IMR-90 (cell line): Measurements from ENCODE around the gene NCAM1. TPM values are rescaled to one million over a fixed set of nuclear protein-coding genes. Genes with fewer than 3 reads are reported as not detected.

Source experiments
- ATAC-seq: fragments of 200-7000 bp; cut with Tn5 transposase; 2 replicates; pipeline ENCODE4 v1.9.1; 2020; ENCODE audit warnings: low read depth, mild to moderate bottlenecking, moderate library complexity
- BruUV-seq: library from RNA; stranded (reverse); fragments of 400-500 nt; replicated peaks from 2 replicates; lab custom pipeline; 2021; lab: Mats Ljungman, UMichigan
- CTCF ChIA-PET: fragments of 300-600 bp; formaldehyde crosslinking; extraction: SDS; loops from one replicate; lab custom pipeline; 2021; ENCODE audit warnings: antibody characterized with exemption; lab: Yijun Ruan, JAX
- POLR2A ChIA-PET: fragments of 300-600 bp; sonication (Branson Sonifier 250); formaldehyde crosslinking; loops from one replicate; lab custom pipeline; 2022; ENCODE audit warnings: antibody characterized with exemption; ENCODE audit not compliant: unreplicated experiment; lab: Charles Lee
- DNase-seq: peaks from one replicate; pipeline ENCODE4 v3.0.0; 2013
- H2AFZ ChIP-seq: replicated peaks from 2 replicates; pipeline ENCODE3; 2013; ENCODE audit warnings: low read length, mild to moderate bottlenecking; ENCODE audit not compliant: poor library complexity
- H2AK5ac ChIP-seq: 2 replicates; pipeline ENCODE4 v1.6.1; 2013; ENCODE audit warnings: low read depth, low read length, inconsistent platforms
- H2AK9ac ChIP-seq: replicated peaks from 2 replicates; pipeline ENCODE3; 2013; ENCODE audit warnings: mild to moderate bottlenecking, low read depth, low read length, moderate library complexity; ENCODE audit not compliant: poor library complexity
- H2BK120ac ChIP-seq: 2 replicates; pipeline ENCODE4 v1.6.1; 2013; ENCODE audit warnings: low read depth, low read length, inconsistent platforms
- H2BK15ac ChIP-seq: 3 replicates; pipeline ENCODE4 v1.6.1; 2013; ENCODE audit warnings: low read depth, low read length, inconsistent platforms
- H2BK20ac ChIP-seq: 2 replicates; pipeline ENCODE4 v1.6.1; 2013; ENCODE audit warnings: low read depth, mild to moderate bottlenecking, inconsistent platforms, low read length, moderate library complexity
- H2BK5ac ChIP-seq: 2 replicates; pipeline ENCODE4 v1.6.1; 2013; ENCODE audit warnings: mild to moderate bottlenecking, low read depth, low read length, inconsistent platforms; ENCODE audit not compliant: poor library complexity, severe bottlenecking
- H3K14ac ChIP-seq: replicated peaks from 2 replicates; pipeline ENCODE4 v1.6.1; 2013; ENCODE audit warnings: low read depth, low read length, inconsistent platforms
- H3K18ac ChIP-seq: 2 replicates; pipeline ENCODE4 v1.6.1; 2013; ENCODE audit warnings: low read depth, low read length, control low read depth
- H3K23ac ChIP-seq: 2 replicates; pipeline ENCODE4 v1.6.1; 2013; ENCODE audit warnings: low read depth, low read length, inconsistent platforms
- H3K27ac ChIP-seq: 2 replicates; pipeline ENCODE4 v1.5.1; 2013; ENCODE audit warnings: mild to moderate bottlenecking, control low read depth, low read length; ENCODE audit not compliant: insufficient read depth
- H3K27me3 ChIP-seq: 2 replicates; pipeline ENCODE4 v1.6.1; 2013; ENCODE audit warnings: low read length; ENCODE audit not compliant: control insufficient read depth, insufficient read depth
- H3K36me3 ChIP-seq: 2 replicates; pipeline ENCODE4 v1.6.1; 2013; ENCODE audit warnings: low read length, mixed read lengths; ENCODE audit not compliant: control insufficient read depth, insufficient read depth
- H3K4ac ChIP-seq: 2 replicates; pipeline ENCODE4 v1.6.1; 2013; ENCODE audit warnings: low read depth, low read length, inconsistent platforms
- H3K4me1 ChIP-seq: 2 replicates; pipeline ENCODE4 v1.6.1; 2013; ENCODE audit warnings: low read length, mixed read lengths; ENCODE audit not compliant: control insufficient read depth, insufficient read depth
- H3K4me2 ChIP-seq: 2 replicates; pipeline ENCODE4 v1.6.1; 2013; ENCODE audit warnings: low read depth, mild to moderate bottlenecking, control low read depth, low read length, moderate library complexity
- H3K4me3 ChIP-seq: 2 replicates; pipeline ENCODE4 v1.5.1; 2013; ENCODE audit warnings: low read depth, mild to moderate bottlenecking, control low read depth, low read length, moderate library complexity; ENCODE audit not compliant: insufficient read depth
- H3K56ac ChIP-seq: 2 replicates; pipeline ENCODE4 v1.6.1; 2013; ENCODE audit warnings: low read length, inconsistent platforms; ENCODE audit not compliant: insufficient read depth; ENCODE audit errors: extremely low read depth
- H3K79me1 ChIP-seq, 2 experiments: 2 replicates each; pipeline ENCODE4 v1.6.1; 2013; ENCODE audit warnings: low read length in 2 of 2, inconsistent platforms in 1 of 2, low read depth in 1 of 2
- H3K9ac ChIP-seq: 2 replicates; pipeline ENCODE4 v1.6.1; 2013; ENCODE audit warnings: low read depth, low read length, control low read depth
- H3K9me1 ChIP-seq: 2 replicates; pipeline ENCODE4 v1.6.1; 2013; ENCODE audit warnings: low read length, inconsistent platforms; ENCODE audit not compliant: insufficient read depth
- H3K9me3 ChIP-seq: 2 replicates; pipeline ENCODE4 v1.6.1; 2013; ENCODE audit warnings: low read length; ENCODE audit not compliant: control insufficient read depth, insufficient read depth
- H4K20me1 ChIP-seq: 2 replicates; pipeline ENCODE4 v1.6.1; 2013; ENCODE audit warnings: low read length, inconsistent platforms; ENCODE audit not compliant: insufficient read depth
- H4K5ac ChIP-seq: 2 replicates; pipeline ENCODE4 v1.6.1; 2013; ENCODE audit warnings: mild to moderate bottlenecking, low read depth, low read length, control low read depth
- H4K8ac ChIP-seq, 2 experiments: 2 replicates each; pipeline ENCODE4 v1.6.1; 2013; ENCODE audit warnings: low read depth in 2 of 2, low read length in 2 of 2, control low read depth in 1 of 2, inconsistent platforms in 1 of 2
- H4K91ac ChIP-seq: 2 replicates; pipeline ENCODE4 v1.6.1; 2013; ENCODE audit warnings: low read depth, low read length, inconsistent platforms; ENCODE audit not compliant: insufficient read depth
- BHLHE40 ChIP-seq: fragments of 150-350 bp; IDR thresholded peaks from 2 replicates; pipeline ENCODE4 v1.6.1; 2016; ENCODE audit warnings: mild to moderate bottlenecking, low read depth, low read length
- MAFK ChIP-seq: IDR thresholded peaks from 2 replicates; pipeline ENCODE4 v1.6.1; 2012; ENCODE audit warnings: low read depth, low read length, improper control_type of control experiment
- NFE2L2 ChIP-seq: fragments of 150-350 bp; IDR thresholded peaks from 2 replicates; pipeline ENCODE4 v1.6.1; 2016; ENCODE audit warnings: low read depth, mild to moderate bottlenecking, low read length
- RCOR1 ChIP-seq: IDR thresholded peaks from 2 replicates; pipeline ENCODE4 v1.6.1; 2012; ENCODE audit warnings: mild to moderate bottlenecking, low read length, improper control_type of control experiment; ENCODE audit not compliant: insufficient replicate concordance
- WGBS, 2 experiments: methylation state at CpG; one replicate each; pipeline versions ENCODE4 v1.1.5 to v1.1.7; 2013; ENCODE audit warnings: missing lambda C conversion rate in 2 of 2; ENCODE audit not compliant: insufficient read length in 1 of 2; ENCODE audit errors: extremely low coverage in 2 of 2; 5-methylcytosine and 5-hydroxymethylcytosine counted together
- dilution Hi-C: fragments of 300-500 bp; cut with HindIII; formaldehyde crosslinking; loops from one replicate; pipeline ENCODE4 v1.14.3; 2018; ENCODE audit warnings: low sequenced_read_pairs; ENCODE audit not compliant: unreplicated experiment
- in situ Hi-C: fragments of 300-500 bp; cut with MboI; formaldehyde crosslinking; loops from 3 replicates; pipeline ENCODE4 v1.14.3; 2019; ENCODE audit warnings: low sequenced_read_pairs, inconsistent platforms, mixed read lengths
- intact Hi-C: fragments of 100-400 bp; cut with micrococcal nuclease; formaldehyde crosslinking; loops from 2 replicates; pipeline ENCODE4 v1.10.0; 2022
- polyA plus RNA-seq, 3 experiments: library from polyadenylated mRNA; depleted of rRNA; stranded (reverse); fragments of >200 nt; gene quantifications; 2 replicates each; pipeline ENCODE4 v1.2.3, GENCODE V29; 2012; ENCODE audit warnings: low replicate concordance in 1 of 3
- total RNA-seq: library from RNA; depleted of rRNA; stranded (reverse); fragments of >200 nt; gene quantifications from 2 replicates; pipeline ENCODE4 v1.2.3, GENCODE V29; 2012
- TF ChIP-seq, protein P1 (sequence below): fragments of 150-350 bp; IDR thresholded peaks from 2 replicates; pipeline ENCODE4 v1.6.1; 2016; ENCODE audit warnings: low read depth, mild to moderate bottlenecking, low read length, moderate library complexity, borderline replicate concordance

The NCAM1 gene
- total and polyA plus RNA-seq, 2 of the 4 experiments (the other 2 are of a cell fraction): 0.09 to 0.18 TPM

DNA sequence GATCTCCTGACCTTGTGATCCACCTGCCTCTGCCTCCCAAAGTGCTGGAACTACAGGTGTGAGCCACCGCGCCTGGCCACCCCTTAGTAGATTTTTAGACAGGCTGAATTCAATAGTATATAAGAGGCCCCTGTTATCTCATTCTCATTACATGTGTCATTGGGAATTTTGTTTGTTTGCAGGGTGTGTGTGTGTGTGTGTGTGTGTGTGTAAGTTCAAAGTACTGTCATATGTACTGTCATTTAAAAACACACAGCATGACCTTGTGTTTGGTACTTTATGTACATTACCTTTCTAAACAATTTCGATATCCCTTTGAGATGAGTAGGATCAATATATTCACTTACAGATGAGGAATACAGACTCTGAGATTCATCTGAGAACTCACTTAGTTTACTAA, 234.5 kb downstream of the NCAM1 start:
- BruUV-seq: no TSS peak
- H3K9me3 ChIP-seq: no peaks in the 10 kb centered on the region
- CTCF ChIA-PET: no interaction called here

More for the DNA sequence above, 234.5 kb downstream of the NCAM1 start:
- Histone ChIP-seq H2BK5ac (no peak overlapping the region), H3K4me2 (no peak overlapping the region), H3K56ac (no peak overlapping the region), H2AK9ac (no peak overlapping the region), H3K4ac (no peak overlapping the region), H2AFZ (no peak overlapping the region), H3K27ac (no peak overlapping the region), H3K9me1 (no peaks in the 10 kb centered on the region), H4K8ac (no peak overlapping the region), H2BK15ac (no peak overlapping the region), H3K4me1 (no peaks in the 10 kb centered on the region), H3K23ac (no peak overlapping the region), H4K20me1 (no peaks in the 10 kb centered on the region), H3K36me3 (no peaks in the 10 kb centered on the region), H4K91ac (no peak overlapping the region), H2BK20ac (no peak overlapping the region), H2AK5ac (no peak overlapping the region), H4K5ac (no peak overlapping the region), H3K9ac (no peak overlapping the region), H3K14ac (no peak overlapping the region), H3K18ac (no peak overlapping the region), H3K79me1 (no peaks in the 10 kb centered on the region), H3K4me3 (no peak overlapping the region), H2BK120ac (no peak overlapping the region), H3K27me3 (no peaks in the 10 kb centered on the region)
- ATAC-seq (no peak), DNase-seq (no peak)
- WGBS, 2 experiments: no CpG with 5 or more reads among the region's 3 CpGs
- in situ Hi-C loops: no loop called here
- POLR2A ChIA-PET: no interaction called here
- intact Hi-C loops: no loop called here
- dilution Hi-C loops: no loop called here
- no peak for TF ChIP-seq BHLHE40
- no peak for TF ChIP-seq NFE2L2
- TF ChIP-seq RCOR1: no peak
- no peak for TF ChIP-seq MAFK
- TF ChIP-seq, protein P1, sequence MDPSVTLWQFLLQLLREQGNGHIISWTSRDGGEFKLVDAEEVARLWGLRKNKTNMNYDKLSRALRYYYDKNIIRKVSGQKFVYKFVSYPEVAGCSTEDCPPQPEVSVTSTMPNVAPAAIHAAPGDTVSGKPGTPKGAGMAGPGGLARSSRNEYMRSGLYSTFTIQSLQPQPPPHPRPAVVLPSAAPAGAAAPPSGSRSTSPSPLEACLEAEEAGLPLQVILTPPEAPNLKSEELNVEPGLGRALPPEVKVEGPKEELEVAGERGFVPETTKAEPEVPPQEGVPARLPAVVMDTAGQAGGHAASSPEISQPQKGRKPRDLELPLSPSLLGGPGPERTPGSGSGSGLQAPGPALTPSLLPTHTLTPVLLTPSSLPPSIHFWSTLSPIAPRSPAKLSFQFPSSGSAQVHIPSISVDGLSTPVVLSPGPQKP: no peak
